ENCODE data around the gene OAS2.
"Not testable (repeated sequence)": the region's sequence is repeated elsewhere in the genome, so short reads cannot be mapped to it uniquely, and the experiment has no call there.

The OAS2 gene

DNA sequence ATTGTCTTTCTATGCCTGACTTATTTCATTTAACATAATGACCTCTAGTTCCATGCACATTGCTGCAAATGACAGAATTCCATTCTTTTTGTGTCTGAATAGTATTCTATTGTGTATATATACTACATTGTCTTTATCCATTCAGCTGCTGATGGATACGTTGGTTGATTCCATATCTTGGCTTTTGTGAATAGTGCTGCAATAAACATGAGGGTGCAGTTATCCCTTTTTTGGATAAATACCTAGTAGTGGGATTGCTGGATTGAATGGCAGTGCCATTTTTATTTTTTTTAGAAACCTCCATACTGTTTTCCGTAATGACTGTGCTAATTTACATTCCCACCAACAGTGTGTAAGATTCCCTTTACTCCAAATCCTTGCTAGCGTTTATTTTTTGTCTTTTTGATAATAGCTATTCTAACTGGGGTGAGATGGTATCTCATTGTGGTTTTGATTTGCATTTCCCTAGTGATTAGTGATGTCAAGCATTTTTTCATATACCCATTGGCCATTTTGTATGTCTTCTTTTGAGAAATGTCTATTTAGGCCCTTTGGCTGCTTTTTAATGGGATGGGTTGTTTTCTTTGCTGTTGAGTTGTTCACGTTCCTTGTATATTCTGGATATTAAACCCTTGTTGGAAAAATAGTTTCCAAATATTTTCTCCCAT lies 2.3 kb downstream of the OAS2 start:
- no peak overlapping the region for H3K4me3 ChIP-seq (ENCODE audit: insufficient read depth, low read depth, low read length)
- no peaks in the 10 kb centered on the region for H3K4me1 ChIP-seq (ENCODE audit: control insufficient read depth, insufficient read depth, low read length)
- no peaks in the 10 kb centered on the region for H3K36me3 ChIP-seq (ENCODE audit: control insufficient read depth, insufficient read depth, low read length)
- 78 to 84% methylated on average over 3 to 4 of the region's 4 CpGs for WGBS, 2 experiments
- no peaks in the 10 kb centered on the region for H3K9me3 ChIP-seq (ENCODE audit: control insufficient read depth, low read length)
- no peaks in the 10 kb centered on the region for H3K27me3 ChIP-seq (ENCODE audit: control insufficient read depth, insufficient read depth, low read length, poor library complexity, severe bottlenecking)
- no peak overlapping the region for H3K27ac ChIP-seq (ENCODE audit: insufficient read depth, low read depth, low read length, poor library complexity, severe bottlenecking)

DNA sequence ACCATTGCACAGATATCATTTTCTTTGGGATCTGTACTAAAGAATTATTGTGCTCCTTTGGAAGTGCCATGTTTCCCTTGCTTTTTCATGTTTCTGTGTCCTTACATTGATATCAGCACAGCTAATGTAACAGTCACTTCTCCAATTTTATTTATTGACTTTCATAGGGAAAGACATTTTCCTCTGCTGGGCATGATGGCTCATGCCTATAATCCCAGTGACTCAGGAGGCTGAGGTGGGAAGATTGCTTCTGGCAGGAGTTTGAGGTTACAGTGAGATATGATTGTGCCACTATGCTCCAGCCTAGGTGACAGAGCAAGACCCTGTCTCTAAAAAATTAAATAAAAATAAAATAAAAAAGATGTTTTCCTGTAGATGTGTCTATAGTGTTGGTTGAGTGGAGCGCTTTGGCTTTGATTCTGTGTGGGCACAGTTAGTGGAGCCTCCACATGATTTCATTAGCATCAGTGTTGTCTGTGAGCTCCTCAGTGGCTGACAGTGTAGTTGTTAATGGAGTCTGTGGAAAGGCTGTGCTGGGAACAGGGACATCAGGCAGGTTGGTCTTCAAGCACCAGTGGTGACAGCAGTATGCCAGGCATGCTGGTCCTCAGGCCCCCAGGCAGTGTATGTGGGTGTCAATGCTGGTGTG lies 7.4 kb downstream of the OAS2 start:
- Histone ChIP-seq H3K27ac (ENCODE audit: insufficient read depth, low read depth, low read length, poor library complexity, severe bottlenecking) (no peak overlapping the region), H3K9me3 (ENCODE audit: control insufficient read depth, low read length) (no peaks in the 10 kb centered on the region), H3K4me1 (ENCODE audit: control insufficient read depth, insufficient read depth, low read length) (no peaks in the 10 kb centered on the region), H3K27me3 (ENCODE audit: control insufficient read depth, insufficient read depth, low read length, poor library complexity, severe bottlenecking) (no peaks in the 10 kb centered on the region), H3K4me3 (ENCODE audit: insufficient read depth, low read depth, low read length) (no peak overlapping the region), H3K36me3 (ENCODE audit: control insufficient read depth, insufficient read depth, low read length) (no peaks in the 10 kb centered on the region)
- 97 to 98% methylated on average over 1 of the region's 1 CpG for WGBS, 2 experiments

DNA sequence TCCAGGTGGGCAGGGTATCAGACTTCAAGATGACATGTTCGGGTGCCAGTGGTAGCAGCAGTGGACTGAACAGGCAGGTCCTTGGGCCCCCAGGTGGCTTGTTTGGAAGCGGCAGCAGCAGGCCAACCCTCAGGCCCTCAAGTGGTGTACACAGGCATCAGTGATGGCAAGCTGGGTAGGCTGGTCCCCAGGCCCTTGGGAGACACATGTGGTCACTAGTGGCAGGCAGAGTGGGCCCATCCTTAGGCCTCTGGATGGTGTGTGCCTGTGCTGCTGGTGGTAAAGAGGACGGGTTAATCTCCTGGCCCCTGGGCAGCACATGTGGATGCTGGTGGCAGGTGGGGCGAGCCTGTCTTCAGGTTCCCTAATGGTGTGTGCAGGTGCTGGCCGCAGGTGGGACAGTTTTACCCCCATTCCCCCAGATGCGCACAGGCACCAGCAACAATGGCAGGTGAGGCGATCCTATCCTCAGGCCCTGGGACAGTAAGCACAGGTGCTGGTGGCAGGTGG lies 8.0 kb downstream of the OAS2 start:
- H3K4me3 ChIP-seq (ENCODE audit: insufficient read depth, low read depth, low read length): no peak overlapping the region
- no peaks in the 10 kb centered on the region for H3K9me3 ChIP-seq (ENCODE audit: control insufficient read depth, low read length)
- H3K4me1 ChIP-seq (ENCODE audit: control insufficient read depth, insufficient read depth, low read length): no peaks in the 10 kb centered on the region
- 92 to 93% methylated on average over 7 of the region's 7 CpGs for WGBS, 2 experiments
- H3K27me3 ChIP-seq (ENCODE audit: control insufficient read depth, insufficient read depth, low read length, poor library complexity, severe bottlenecking): no peaks in the 10 kb centered on the region
- H3K27ac ChIP-seq (ENCODE audit: insufficient read depth, low read depth, low read length, poor library complexity, severe bottlenecking): no peak overlapping the region
- H3K36me3 ChIP-seq (ENCODE audit: control insufficient read depth, insufficient read depth, low read length): no peaks in the 10 kb centered on the region

DNA sequence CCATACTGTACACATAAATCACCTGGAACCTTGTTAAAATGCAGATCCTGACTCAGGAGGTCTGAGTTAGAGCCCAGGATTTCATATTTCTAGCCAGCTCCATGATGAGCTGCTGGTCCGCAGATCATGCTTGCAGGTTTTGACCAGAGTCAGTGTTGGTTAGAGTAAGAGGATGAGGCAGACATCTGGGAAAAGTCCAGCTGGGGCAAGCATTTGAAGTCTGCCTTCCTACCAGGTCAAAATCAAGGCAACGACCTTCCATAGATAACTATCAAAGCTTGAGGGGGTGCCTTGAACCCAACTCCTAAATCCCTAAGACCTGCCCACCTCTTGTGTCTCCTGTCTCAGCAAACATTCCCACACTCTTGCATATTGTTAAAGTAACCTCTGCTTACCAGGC lies 9.2 kb downstream of the OAS2 start:
- H3K4me3 ChIP-seq (ENCODE audit: insufficient read depth, low read depth, low read length): no peak overlapping the region
- no peaks in the 10 kb centered on the region for H3K27me3 ChIP-seq (ENCODE audit: control insufficient read depth, insufficient read depth, low read length, poor library complexity, severe bottlenecking)
- no peak overlapping the region for H3K27ac ChIP-seq (ENCODE audit: insufficient read depth, low read depth, low read length, poor library complexity, severe bottlenecking)
- 90 to 93% methylated on average over 2 of the region's 2 CpGs for WGBS, 2 experiments
- H3K9me3 ChIP-seq (ENCODE audit: control insufficient read depth, low read length): no peaks in the 10 kb centered on the region
- H3K4me1 ChIP-seq (ENCODE audit: control insufficient read depth, insufficient read depth, low read length): no peaks in the 10 kb centered on the region
- H3K36me3 ChIP-seq (ENCODE audit: control insufficient read depth, insufficient read depth, low read length): no peaks in the 10 kb centered on the region

DNA sequence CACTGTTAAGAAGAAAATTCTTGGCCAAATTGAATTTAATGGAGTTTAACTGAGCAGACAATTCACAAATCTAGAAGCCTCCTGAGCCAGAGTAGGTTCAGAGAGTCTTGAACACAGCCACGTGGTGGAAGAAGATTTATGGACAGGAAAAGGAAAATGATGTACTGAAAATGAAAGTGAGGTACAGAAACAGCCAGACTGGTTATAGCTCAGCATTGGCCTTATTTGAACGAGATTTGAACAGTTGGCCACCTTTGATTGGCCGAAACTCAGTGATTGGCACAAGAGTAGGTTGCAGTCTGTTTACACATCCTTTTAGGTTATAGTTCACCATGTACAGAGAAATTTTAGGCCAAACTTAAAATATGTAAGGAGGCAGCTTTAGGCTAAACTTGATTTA lies 9.9 kb downstream of the OAS2 start:
- Histone ChIP-seq H3K36me3 (ENCODE audit: control insufficient read depth, insufficient read depth, low read length) (no peaks in the 10 kb centered on the region), H3K27me3 (ENCODE audit: control insufficient read depth, insufficient read depth, low read length, poor library complexity, severe bottlenecking) (no peaks in the 10 kb centered on the region), H3K27ac (ENCODE audit: insufficient read depth, low read depth, low read length, poor library complexity, severe bottlenecking) (no peak overlapping the region), H3K4me1 (ENCODE audit: control insufficient read depth, insufficient read depth, low read length) (no peaks in the 10 kb centered on the region), H3K9me3 (ENCODE audit: control insufficient read depth, low read length) (no peaks in the 10 kb centered on the region), H3K4me3 (ENCODE audit: insufficient read depth, low read depth, low read length) (no peak overlapping the region)
- WGBS, 2 experiments: 89 to 93% methylated on average over 3 of the region's 3 CpGs

DNA sequence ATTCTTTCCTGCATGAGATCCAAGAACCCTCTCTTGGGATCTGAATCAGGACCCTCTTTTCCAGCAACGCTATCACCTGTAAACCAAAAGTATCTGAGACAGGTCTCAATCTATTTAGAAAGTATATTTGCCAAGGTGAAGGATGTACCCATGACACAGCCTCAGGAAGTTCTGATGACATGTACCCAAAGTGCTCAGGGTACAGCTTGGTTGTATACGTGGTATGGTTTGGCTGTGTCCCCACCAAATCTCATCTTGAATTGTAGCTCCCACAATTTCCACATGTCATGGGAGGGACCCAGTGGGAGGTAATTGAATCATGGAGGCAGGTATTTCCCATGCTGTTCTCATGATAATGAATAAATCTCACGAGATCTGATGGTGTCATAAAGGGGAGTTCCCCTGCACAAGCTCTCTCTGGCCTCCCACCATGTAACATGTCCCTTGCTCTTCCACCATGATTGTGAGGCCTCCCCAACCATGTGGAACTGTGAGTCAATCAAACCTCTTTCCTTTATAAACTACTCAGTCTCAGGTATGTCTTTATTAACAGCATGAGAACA lies 10.6 kb downstream of the OAS2 start:
- not testable (repeated sequence) for H3K4me3 ChIP-seq (ENCODE audit: insufficient read depth, low read depth, low read length); H3K27me3 ChIP-seq (ENCODE audit: control insufficient read depth, insufficient read depth, low read length, poor library complexity, severe bottlenecking); H3K4me1 ChIP-seq (ENCODE audit: control insufficient read depth, insufficient read depth, low read length); H3K27ac ChIP-seq (ENCODE audit: insufficient read depth, low read depth, low read length, poor library complexity, severe bottlenecking); H3K36me3 ChIP-seq (ENCODE audit: control insufficient read depth, insufficient read depth, low read length); H3K9me3 ChIP-seq (ENCODE audit: control insufficient read depth, low read length)
- WGBS, 2 experiments: 90 to 91% methylated on average over 3 of the region's 3 CpGs

DNA sequence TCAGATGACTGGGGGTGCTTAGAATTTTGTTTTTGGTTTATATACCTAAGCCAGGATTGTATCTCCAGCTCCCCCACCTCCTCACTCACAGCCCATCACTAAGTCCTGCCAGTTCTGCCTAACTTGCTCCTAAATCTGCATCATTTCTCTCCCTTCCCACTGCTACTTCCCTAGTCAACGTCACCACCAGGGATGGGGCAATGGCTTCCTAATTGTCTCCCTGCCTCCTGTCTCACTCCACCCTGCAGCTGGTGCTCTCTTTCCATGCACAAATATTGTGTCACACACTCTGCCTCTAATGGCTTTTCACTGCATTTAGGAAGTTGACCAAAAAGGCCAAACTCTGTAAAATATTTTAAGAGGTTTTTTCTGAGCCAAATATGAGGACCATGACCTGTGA lies 11.5 kb downstream of the OAS2 start:
- 83 to 84% methylated on average over 1 of the region's 1 CpG for WGBS, 2 experiments
- no peaks in the 10 kb centered on the region for H3K36me3 ChIP-seq (ENCODE audit: control insufficient read depth, insufficient read depth, low read length)
- no peak overlapping the region for H3K27ac ChIP-seq (ENCODE audit: insufficient read depth, low read depth, low read length, poor library complexity, severe bottlenecking)
- no peaks in the 10 kb centered on the region for H3K27me3 ChIP-seq (ENCODE audit: control insufficient read depth, insufficient read depth, low read length, poor library complexity, severe bottlenecking)
- H3K4me3 ChIP-seq (ENCODE audit: insufficient read depth, low read depth, low read length): no peak overlapping the region
- no peaks in the 10 kb centered on the region for H3K9me3 ChIP-seq (ENCODE audit: control insufficient read depth, low read length)
- H3K4me1 ChIP-seq (ENCODE audit: control insufficient read depth, insufficient read depth, low read length): no peaks in the 10 kb centered on the region

DNA sequence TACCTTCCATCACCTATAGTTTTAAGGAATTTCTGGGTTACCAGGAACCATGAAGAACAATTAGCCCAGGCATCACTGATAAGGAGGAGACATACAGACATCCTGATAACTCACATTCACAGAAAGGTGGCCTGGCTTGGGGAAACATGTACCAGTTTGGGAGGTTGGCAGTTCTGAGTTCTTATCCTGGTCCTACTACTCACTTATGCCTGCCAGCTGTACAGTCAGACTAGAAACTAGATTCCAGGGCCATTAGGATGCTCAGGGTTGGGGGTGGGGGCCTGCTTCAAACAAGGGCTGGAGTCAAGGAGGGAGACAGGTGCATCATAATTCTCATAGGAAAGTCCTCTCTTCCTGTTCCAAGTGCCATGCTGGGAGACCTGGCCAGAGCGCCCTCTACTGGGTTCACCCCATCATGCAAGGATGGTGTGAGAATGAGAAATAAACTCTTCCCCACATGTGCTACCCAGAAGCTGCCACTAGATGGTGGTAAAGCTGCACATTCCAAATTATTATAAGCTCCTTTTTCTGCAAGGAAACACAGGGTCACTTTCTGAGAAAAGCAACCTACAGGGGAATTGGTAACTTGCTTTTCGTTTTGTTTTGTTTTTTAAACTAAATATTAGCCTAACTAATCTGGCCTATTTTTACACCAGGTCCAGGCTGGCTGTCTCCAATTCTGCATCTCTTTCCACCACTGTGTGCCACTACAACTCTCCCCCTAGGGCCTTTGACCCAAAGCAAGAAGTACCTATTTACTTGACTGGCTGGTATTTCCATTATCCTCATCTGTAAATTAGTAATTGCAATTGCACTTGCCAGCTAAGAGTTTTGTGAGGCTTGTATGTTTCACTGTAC lies 14.5 kb downstream of the OAS2 start:
- 0 to 6% methylated on average over 2 of the region's 2 CpGs for WGBS, 2 experiments
- H3K9me3 ChIP-seq (ENCODE audit: control insufficient read depth, low read length): no peaks in the 10 kb centered on the region
- H3K4me3 ChIP-seq (ENCODE audit: insufficient read depth, low read depth, low read length): no peak overlapping the region
- no peaks in the 10 kb centered on the region for H3K36me3 ChIP-seq (ENCODE audit: control insufficient read depth, insufficient read depth, low read length)
- no peak overlapping the region for H3K27ac ChIP-seq (ENCODE audit: insufficient read depth, low read depth, low read length, poor library complexity, severe bottlenecking)
- H3K4me1 ChIP-seq (ENCODE audit: control insufficient read depth, insufficient read depth, low read length): no peaks in the 10 kb centered on the region
- H3K27me3 ChIP-seq (ENCODE audit: control insufficient read depth, insufficient read depth, low read length, poor library complexity, severe bottlenecking): no peaks in the 10 kb centered on the region

DNA sequence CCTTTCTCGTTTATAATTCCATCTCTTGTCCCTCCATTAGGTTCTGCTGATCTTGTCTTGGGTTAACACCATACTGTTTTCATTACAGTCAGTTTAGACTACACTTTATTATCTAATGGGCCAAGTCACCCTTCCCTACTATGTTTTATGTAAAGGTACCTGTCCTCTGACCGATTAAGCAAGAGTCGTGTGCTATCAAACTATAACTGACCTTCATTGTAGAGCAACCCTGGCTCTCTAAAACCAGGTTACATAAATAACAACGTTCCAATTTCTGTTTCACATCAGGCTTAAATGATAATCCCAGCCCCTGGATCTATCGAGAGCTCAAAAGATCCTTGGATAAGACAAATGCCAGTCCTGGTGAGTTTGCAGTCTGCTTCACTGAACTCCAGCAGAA lies 16.7 kb downstream of the OAS2 start:
- H3K4me1 ChIP-seq (ENCODE audit: control insufficient read depth, insufficient read depth, low read length): no peaks in the 10 kb centered on the region
- no peaks in the 10 kb centered on the region for H3K27me3 ChIP-seq (ENCODE audit: control insufficient read depth, insufficient read depth, low read length, poor library complexity, severe bottlenecking)
- H3K27ac ChIP-seq (ENCODE audit: insufficient read depth, low read depth, low read length, poor library complexity, severe bottlenecking): no peak overlapping the region
- 87% methylated on average over 5 of the region's 5 CpGs for WGBS, 2 experiments
- H3K36me3 ChIP-seq (ENCODE audit: control insufficient read depth, insufficient read depth, low read length): no peaks in the 10 kb centered on the region
- H3K4me3 ChIP-seq (ENCODE audit: insufficient read depth, low read depth, low read length): no peak overlapping the region
- H3K9me3 ChIP-seq (ENCODE audit: control insufficient read depth, low read length): no peaks in the 10 kb centered on the region

DNA sequence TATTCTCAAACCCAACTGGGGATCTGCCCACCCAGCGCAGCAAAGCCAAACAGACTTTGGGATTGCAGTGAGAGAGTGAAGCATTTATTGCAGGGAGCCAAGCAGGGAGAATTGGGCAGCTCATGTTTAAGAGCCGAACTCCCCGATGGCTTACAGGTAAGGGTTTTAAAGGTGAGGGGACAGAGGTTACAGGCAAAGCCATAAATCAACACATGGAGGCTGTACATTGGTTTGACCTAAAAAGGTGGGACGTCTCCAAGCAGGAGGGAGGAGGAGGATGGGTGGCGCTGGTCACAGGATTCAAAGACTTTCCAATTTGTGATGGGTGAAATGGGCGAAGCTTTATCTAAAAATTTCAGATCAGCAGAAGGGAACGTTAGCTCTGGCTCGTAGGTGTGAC lies 18.2 kb downstream of the OAS2 start:
- H3K4me1 ChIP-seq (ENCODE audit: control insufficient read depth, insufficient read depth, low read length): no peaks in the 10 kb centered on the region
- no peaks in the 10 kb centered on the region for H3K9me3 ChIP-seq (ENCODE audit: control insufficient read depth, low read length)
- H3K36me3 ChIP-seq (ENCODE audit: control insufficient read depth, insufficient read depth, low read length): no peaks in the 10 kb centered on the region
- no peak overlapping the region for H3K27ac ChIP-seq (ENCODE audit: insufficient read depth, low read depth, low read length, poor library complexity, severe bottlenecking)
- no peaks in the 10 kb centered on the region for H3K27me3 ChIP-seq (ENCODE audit: control insufficient read depth, insufficient read depth, low read length, poor library complexity, severe bottlenecking)
- no peak overlapping the region for H3K4me3 ChIP-seq (ENCODE audit: insufficient read depth, low read depth, low read length)
- WGBS, 2 experiments: 93 to 94% methylated on average over 8 of the region's 8 CpGs

Measured in ectodermal cell (in vitro differentiated cells).